GM12878 (cell line): ENCODE data around the gene CACTIN.
A peak's percentile ranks its signal among the peaks of the same experiment; 100 is the strongest.

Experiments used
- CBX5 ChIP-seq: sonication (generic); IDR thresholded peaks from 2 replicates; pipeline ENCODE4 v1.6.1; 2016; ENCODE audit warnings: low read depth, moderate library complexity, mild to moderate bottlenecking, inconsistent platforms
- SMC3 ChIP-seq: IDR thresholded peaks from 2 replicates; pipeline ENCODE4 v1.6.1; 2011; ENCODE audit warnings: low read length, improper control_type of control experiment, borderline replicate concordance
- TCF3 ChIP-seq: IDR thresholded peaks from 2 replicates; pipeline ENCODE4 v1.6.1; 2012; ENCODE audit warnings: low read depth, mild to moderate bottlenecking, low read length, borderline replicate concordance; ENCODE audit not compliant: insufficient read depth
- ZNF217 ChIP-seq: fragments of 450-650 bp; IDR thresholded peaks from 2 replicates; pipeline ENCODE4 v1.6.1; 2017; ENCODE audit warnings: antibody characterized with exemption, mild to moderate bottlenecking
- TF ChIP-seq, protein P1 (sequence below), 3 experiments: IDR thresholded peaks in 2 of 3; conservative IDR thresholded peaks in 1 of 3; 2 replicates each; pipeline ENCODE4 v1.5.1; 2011; ENCODE audit warnings: low read depth in 3 of 3, low read length in 3 of 3, mild to moderate bottlenecking in 3 of 3, control low read depth in 2 of 3, moderate library complexity in 2 of 3, inconsistent platforms in 1 of 3, mixed read lengths in 1 of 3; ENCODE audit not compliant: control insufficient read depth in 2 of 3, insufficient read depth in 1 of 3; ENCODE audit errors: extremely low read depth in 1 of 3
- TF ChIP-seq, protein P2 (sequence below): fragments of 450-650 bp; IDR thresholded peaks from 2 replicates; pipeline ENCODE4 v1.6.1; 2017; ENCODE audit warnings: mild to moderate bottlenecking

DNA sequence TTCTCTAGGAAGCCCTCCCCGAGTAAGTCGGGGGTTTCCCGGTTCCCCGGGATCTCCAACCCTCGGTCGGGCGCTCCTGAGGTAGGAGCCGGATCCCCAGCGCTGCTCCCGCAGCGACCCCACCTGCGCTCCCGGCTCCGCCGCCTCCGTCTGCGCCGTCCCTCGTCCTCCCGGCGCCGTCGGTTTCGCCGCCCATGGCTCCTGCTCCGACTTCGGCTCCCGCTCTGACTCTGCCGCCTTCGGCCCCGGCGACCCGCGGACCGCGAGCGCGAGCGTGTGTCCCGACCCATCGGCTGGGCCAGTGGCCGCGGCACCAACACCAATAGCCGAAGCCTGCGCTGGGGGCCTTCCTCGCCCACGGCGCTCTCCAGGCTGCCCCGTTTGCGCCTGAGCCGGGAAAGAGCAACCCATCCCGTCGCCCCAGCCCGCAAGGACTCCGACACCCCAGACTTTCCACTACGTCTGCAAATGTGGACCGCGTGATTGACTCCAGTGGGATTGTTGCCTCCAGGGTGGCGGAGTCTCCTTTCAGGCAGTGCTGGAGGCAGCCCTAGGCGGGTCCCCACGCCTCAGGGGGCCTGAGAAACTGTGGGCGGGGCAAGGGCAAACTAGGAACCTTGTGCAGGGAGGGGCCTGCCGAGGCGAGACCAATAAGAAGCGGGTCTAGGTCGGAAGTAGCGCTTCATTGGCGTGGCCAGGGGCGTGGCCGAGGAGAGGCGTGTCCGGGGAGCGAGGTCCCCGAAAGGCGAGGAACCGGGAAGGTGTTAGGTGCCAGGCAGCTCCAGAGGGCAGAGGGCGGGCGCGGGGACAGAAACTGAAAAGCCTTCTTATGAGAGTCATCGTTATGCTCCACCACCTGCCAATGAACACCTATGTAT is at the start of gene CACTIN:
- TF ChIP-seq ZNF217 (no peak), TCF3 (peak; percentile 78), CBX5 (no peak), SMC3 (no peak)
- TF ChIP-seq, protein P1, sequence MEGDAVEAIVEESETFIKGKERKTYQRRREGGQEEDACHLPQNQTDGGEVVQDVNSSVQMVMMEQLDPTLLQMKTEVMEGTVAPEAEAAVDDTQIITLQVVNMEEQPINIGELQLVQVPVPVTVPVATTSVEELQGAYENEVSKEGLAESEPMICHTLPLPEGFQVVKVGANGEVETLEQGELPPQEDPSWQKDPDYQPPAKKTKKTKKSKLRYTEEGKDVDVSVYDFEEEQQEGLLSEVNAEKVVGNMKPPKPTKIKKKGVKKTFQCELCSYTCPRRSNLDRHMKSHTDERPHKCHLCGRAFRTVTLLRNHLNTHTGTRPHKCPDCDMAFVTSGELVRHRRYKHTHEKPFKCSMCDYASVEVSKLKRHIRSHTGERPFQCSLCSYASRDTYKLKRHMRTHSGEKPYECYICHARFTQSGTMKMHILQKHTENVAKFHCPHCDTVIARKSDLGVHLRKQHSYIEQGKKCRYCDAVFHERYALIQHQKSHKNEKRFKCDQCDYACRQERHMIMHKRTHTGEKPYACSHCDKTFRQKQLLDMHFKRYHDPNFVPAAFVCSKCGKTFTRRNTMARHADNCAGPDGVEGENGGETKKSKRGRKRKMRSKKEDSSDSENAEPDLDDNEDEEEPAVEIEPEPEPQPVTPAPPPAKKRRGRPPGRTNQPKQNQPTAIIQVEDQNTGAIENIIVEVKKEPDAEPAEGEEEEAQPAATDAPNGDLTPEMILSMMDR (IDR thresholded peaks at IDR 0.05 in 2 of 3, conservative IDR thresholded peaks at IDR 0.05 in 1 of 3; ENCODE audit: control insufficient read depth in 2 of 3, extremely low read depth in 1 of 3, insufficient read depth in 1 of 3, low read depth in 3 of 3, low read length in 3 of 3) = no peak
- TF ChIP-seq, protein P2, sequence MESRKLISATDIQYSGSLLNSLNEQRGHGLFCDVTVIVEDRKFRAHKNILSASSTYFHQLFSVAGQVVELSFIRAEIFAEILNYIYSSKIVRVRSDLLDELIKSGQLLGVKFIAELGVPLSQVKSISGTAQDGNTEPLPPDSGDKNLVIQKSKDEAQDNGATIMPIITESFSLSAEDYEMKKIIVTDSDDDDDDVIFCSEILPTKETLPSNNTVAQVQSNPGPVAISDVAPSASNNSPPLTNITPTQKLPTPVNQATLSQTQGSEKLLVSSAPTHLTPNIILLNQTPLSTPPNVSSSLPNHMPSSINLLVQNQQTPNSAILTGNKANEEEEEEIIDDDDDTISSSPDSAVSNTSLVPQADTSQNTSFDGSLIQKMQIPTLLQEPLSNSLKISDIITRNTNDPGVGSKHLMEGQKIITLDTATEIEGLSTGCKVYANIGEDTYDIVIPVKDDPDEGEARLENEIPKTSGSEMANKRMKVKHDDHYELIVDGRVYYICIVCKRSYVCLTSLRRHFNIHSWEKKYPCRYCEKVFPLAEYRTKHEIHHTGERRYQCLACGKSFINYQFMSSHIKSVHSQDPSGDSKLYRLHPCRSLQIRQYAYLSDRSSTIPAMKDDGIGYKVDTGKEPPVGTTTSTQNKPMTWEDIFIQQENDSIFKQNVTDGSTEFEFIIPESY = peak; percentile 97
